ENCODE measurements around the gene PTGER4.

DNA sequence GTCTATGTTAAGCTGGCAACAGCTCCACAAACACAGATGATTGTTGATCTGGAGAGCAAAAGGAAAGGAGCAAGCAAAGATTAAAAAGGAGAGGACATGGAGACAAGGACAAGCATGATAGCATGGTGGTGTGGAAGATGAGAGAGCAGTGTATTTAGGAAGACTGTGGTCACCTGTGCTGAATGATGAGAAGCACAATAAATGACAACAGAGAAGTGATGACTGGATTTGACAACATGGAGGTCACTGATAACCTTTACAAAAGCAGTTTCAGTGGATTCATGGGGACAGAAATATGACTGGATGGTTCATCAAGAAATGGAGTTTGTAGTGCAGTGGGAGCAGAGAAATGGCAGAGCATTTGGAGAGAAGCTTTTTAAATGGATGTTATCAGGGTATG is 55.9 kb downstream of the PTGER4 start:
- no peak for TF ChIP-seq CHD2 (IDR thresholded peaks at IDR 0.05; ENCODE audit: low read length, partially characterized antibody)
- no peak for TF ChIP-seq TAF1 (IDR thresholded peaks at IDR 0.05; ENCODE audit: borderline replicate concordance, low read depth, low read length)
- TF ChIP-seq, protein P1, sequence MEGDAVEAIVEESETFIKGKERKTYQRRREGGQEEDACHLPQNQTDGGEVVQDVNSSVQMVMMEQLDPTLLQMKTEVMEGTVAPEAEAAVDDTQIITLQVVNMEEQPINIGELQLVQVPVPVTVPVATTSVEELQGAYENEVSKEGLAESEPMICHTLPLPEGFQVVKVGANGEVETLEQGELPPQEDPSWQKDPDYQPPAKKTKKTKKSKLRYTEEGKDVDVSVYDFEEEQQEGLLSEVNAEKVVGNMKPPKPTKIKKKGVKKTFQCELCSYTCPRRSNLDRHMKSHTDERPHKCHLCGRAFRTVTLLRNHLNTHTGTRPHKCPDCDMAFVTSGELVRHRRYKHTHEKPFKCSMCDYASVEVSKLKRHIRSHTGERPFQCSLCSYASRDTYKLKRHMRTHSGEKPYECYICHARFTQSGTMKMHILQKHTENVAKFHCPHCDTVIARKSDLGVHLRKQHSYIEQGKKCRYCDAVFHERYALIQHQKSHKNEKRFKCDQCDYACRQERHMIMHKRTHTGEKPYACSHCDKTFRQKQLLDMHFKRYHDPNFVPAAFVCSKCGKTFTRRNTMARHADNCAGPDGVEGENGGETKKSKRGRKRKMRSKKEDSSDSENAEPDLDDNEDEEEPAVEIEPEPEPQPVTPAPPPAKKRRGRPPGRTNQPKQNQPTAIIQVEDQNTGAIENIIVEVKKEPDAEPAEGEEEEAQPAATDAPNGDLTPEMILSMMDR (IDR thresholded peaks at IDR 0.05): no peak
- TF ChIP-seq JUND (IDR thresholded peaks at IDR 0.05): no peak
- no peak for TF ChIP-seq FOXM1 (IDR thresholded peaks at IDR 0.05; ENCODE audit: low read depth)
- TF ChIP-seq, protein P2, sequence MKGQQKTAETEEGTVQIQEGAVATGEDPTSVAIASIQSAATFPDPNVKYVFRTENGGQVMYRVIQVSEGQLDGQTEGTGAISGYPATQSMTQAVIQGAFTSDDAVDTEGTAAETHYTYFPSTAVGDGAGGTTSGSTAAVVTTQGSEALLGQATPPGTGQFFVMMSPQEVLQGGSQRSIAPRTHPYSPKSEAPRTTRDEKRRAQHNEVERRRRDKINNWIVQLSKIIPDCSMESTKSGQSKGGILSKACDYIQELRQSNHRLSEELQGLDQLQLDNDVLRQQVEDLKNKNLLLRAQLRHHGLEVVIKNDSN (IDR thresholded peaks at IDR 0.05; ENCODE audit: borderline replicate concordance, low read depth): no peak
- TF ChIP-seq RCOR1 (IDR thresholded peaks at IDR 0.05; ENCODE audit: low read length): no peak
- TF ChIP-seq SMC3 (IDR thresholded peaks at IDR 0.05; ENCODE audit: low read depth, low read length): no peak
- TF ChIP-seq, protein P3, sequence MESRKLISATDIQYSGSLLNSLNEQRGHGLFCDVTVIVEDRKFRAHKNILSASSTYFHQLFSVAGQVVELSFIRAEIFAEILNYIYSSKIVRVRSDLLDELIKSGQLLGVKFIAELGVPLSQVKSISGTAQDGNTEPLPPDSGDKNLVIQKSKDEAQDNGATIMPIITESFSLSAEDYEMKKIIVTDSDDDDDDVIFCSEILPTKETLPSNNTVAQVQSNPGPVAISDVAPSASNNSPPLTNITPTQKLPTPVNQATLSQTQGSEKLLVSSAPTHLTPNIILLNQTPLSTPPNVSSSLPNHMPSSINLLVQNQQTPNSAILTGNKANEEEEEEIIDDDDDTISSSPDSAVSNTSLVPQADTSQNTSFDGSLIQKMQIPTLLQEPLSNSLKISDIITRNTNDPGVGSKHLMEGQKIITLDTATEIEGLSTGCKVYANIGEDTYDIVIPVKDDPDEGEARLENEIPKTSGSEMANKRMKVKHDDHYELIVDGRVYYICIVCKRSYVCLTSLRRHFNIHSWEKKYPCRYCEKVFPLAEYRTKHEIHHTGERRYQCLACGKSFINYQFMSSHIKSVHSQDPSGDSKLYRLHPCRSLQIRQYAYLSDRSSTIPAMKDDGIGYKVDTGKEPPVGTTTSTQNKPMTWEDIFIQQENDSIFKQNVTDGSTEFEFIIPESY (IDR thresholded peaks at IDR 0.05; ENCODE audit: borderline replicate concordance, low read depth): no peak
- no peak for TF ChIP-seq POLR2AphosphoS5 (IDR thresholded peaks at IDR 0.05; ENCODE audit: low read depth, low read length)
- TF ChIP-seq, protein P4, sequence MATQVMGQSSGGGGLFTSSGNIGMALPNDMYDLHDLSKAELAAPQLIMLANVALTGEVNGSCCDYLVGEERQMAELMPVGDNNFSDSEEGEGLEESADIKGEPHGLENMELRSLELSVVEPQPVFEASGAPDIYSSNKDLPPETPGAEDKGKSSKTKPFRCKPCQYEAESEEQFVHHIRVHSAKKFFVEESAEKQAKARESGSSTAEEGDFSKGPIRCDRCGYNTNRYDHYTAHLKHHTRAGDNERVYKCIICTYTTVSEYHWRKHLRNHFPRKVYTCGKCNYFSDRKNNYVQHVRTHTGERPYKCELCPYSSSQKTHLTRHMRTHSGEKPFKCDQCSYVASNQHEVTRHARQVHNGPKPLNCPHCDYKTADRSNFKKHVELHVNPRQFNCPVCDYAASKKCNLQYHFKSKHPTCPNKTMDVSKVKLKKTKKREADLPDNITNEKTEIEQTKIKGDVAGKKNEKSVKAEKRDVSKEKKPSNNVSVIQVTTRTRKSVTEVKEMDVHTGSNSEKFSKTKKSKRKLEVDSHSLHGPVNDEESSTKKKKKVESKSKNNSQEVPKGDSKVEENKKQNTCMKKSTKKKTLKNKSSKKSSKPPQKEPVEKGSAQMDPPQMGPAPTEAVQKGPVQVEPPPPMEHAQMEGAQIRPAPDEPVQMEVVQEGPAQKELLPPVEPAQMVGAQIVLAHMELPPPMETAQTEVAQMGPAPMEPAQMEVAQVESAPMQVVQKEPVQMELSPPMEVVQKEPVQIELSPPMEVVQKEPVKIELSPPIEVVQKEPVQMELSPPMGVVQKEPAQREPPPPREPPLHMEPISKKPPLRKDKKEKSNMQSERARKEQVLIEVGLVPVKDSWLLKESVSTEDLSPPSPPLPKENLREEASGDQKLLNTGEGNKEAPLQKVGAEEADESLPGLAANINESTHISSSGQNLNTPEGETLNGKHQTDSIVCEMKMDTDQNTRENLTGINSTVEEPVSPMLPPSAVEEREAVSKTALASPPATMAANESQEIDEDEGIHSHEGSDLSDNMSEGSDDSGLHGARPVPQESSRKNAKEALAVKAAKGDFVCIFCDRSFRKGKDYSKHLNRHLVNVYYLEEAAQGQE (IDR thresholded peaks at IDR 0.05; ENCODE audit: low read depth, low read length): no peak

Measured in SK-N-SH (cell line).